Anterior cingulate cortex (tissue), 58 donors: Measurements from ENCODE around the gene DDX10.
"Not testable (repeated sequence)": the region's sequence is repeated elsewhere in the genome, so short reads cannot be mapped to it uniquely, and the experiment has no call there.

Source experiments
- DNase-seq, 58 donors: peaks; one replicate each; lab custom pipeline; 2025; lab: John Stamatoyannopoulos, UW

DDX10 gene

GRCh38 chr11:108654100-108654499 lies 10.8 kb upstream of the DDX10 start:
- DNase-seq = not testable (repeated sequence)

GRCh38 chr11:108654994-108655631 lies 9.8 kb upstream of the DDX10 start:
- peak in 8 of 58 donors; percentile 2 to 25 (median 6) for DNase-seq

GRCh38 chr11:108662700-108663099 lies 2.2 kb upstream of the DDX10 start:
- no peak for DNase-seq

- DNase-seq = no peak
Measured at GRCh38 chr11:108663154-108663877, 1.6 kb upstream of the DDX10 start.

GRCh38 chr11:108666373-108666772 lies 1.5 kb downstream of the DDX10 start:
- DNase-seq = no peak

- no peak for DNase-seq
Measured at GRCh38 chr11:108669286-108669685, 4.4 kb downstream of the DDX10 start.

GRCh38 chr11:108669711-108670110 lies 4.8 kb downstream of the DDX10 start:
- DNase-seq = no peak

GRCh38 chr11:108670451-108670850 lies 5.6 kb downstream of the DDX10 start:
- no peak for DNase-seq

- DNase-seq = no peak
Measured at GRCh38 chr11:108672113-108672512, 7.2 kb downstream of the DDX10 start.

GRCh38 chr11:108672786-108673185 lies 7.9 kb downstream of the DDX10 start:
- no peak for DNase-seq

GRCh38 chr11:108679045-108679444 lies 14.2 kb downstream of the DDX10 start:
- DNase-seq = no peak

- DNase-seq = no peak
Measured at GRCh38 chr11:108680271-108680670, 15.4 kb downstream of the DDX10 start.

GRCh38 chr11:108685419-108686130 lies 20.7 kb downstream of the DDX10 start:
- DNase-seq = no peak

- no peak for DNase-seq
Measured at GRCh38 chr11:108693852-108694251, 29.0 kb downstream of the DDX10 start.

- no peak for DNase-seq
Measured at GRCh38 chr11:108694846-108695245, 30.0 kb downstream of the DDX10 start.

- peak in 42 of 58 donors; percentile 0 to 72 (median 16) for DNase-seq
Measured at GRCh38 chr11:108697872-108698473, 33.1 kb downstream of the DDX10 start.

GRCh38 chr11:108698844-108699642 lies 34.2 kb downstream of the DDX10 start:
- no peak for DNase-seq

- DNase-seq = no peak
Measured at GRCh38 chr11:108703916-108704315, 39.0 kb downstream of the DDX10 start.

GRCh38 chr11:108705061-108705460 lies 40.2 kb downstream of the DDX10 start:
- DNase-seq = no peak

- no peak for DNase-seq
Measured at GRCh38 chr11:108708173-108708572, 43.3 kb downstream of the DDX10 start.
